ENCODE data around the gene CA10.

CA10 gene

GRCh38 chr17:51668155-51668962 is 490.2 kb downstream of the CA10 start:
- no peak for DNase-seq

GRCh38 chr17:51667706-51668083 is 490.8 kb downstream of the CA10 start:
- DNase-seq = no peak

GRCh38 chr17:51666971-51667705 is 491.4 kb downstream of the CA10 start:
- DNase-seq = no peak

GRCh38 chr17:51662204-51663056 is 496.1 kb downstream of the CA10 start:
- DNase-seq = no peak

GRCh38 chr17:51661403-51661802 is 497.1 kb downstream of the CA10 start:
- DNase-seq = no peak

- DNase-seq = no peak
Observed at GRCh38 chr17:51660266-51660665, 498.2 kb downstream of the CA10 start.

- DNase-seq = no peak
Observed at GRCh38 chr17:51657224-51657623, 501.3 kb downstream of the CA10 start.

- no peak for DNase-seq
Observed at GRCh38 chr17:51653878-51654277, 504.6 kb downstream of the CA10 start.

GRCh38 chr17:51652529-51652928 is 506.0 kb downstream of the CA10 start:
- no peak for DNase-seq

GRCh38 chr17:51651513-51652298 is 506.8 kb downstream of the CA10 start:
- no peak for DNase-seq

GRCh38 chr17:51650772-51651171 is 507.7 kb downstream of the CA10 start:
- no peak for DNase-seq

GRCh38 chr17:51650202-51650601 is 508.3 kb downstream of the CA10 start:
- no peak for DNase-seq

GRCh38 chr17:51647826-51648225 is 510.7 kb downstream of the CA10 start:
- DNase-seq = no peak

GRCh38 chr17:51647067-51647466 is 511.4 kb downstream of the CA10 start:
- DNase-seq = no peak

GRCh38 chr17:51646539-51646938 is 512.0 kb downstream of the CA10 start:
- DNase-seq = no peak

GRCh38 chr17:51645056-51645455 is 513.5 kb downstream of the CA10 start:
- DNase-seq = no peak

- DNase-seq = no peak
Observed at GRCh38 chr17:51643702-51644490, 514.6 kb downstream of the CA10 start.

GRCh38 chr17:51642029-51642428 is 516.5 kb downstream of the CA10 start:
- DNase-seq = no peak

- DNase-seq = peak in 1 of 2 donors; percentile 14
Observed at GRCh38 chr17:51640108-51640622, 518.3 kb downstream of the CA10 start.

GRCh38 chr17:51638971-51639370 is 519.5 kb downstream of the CA10 start:
- no peak for DNase-seq

- DNase-seq = no peak
Observed at GRCh38 chr17:51636291-51636690, 522.2 kb downstream of the CA10 start.

Measured in CD4-positive, alpha-beta T cell treated with Interleukin-4 for 1 hour (primary cell).